Type B pancreatic cell (in vitro differentiated cells): ENCODE data around the gene SERBP1. TPM values are rescaled to one million over a fixed set of nuclear protein-coding genes. Genes with fewer than 3 reads are reported as not detected.
A peak's percentile ranks its signal among the peaks of the same experiment; 100 is the strongest.

Source experiments
- DNase-seq: peaks from one replicate; pipeline ENCODE4 v3.0.0; 2021; ENCODE audit warnings: mixed read lengths; ENCODE audit not compliant: unreplicated experiment; ENCODE audit errors: extremely low spot score
- H3K27ac Mint-ChIP-seq: 2 replicates; pipeline ENCODE4 v1.8.0; 2021; ENCODE audit warnings: mild to moderate bottlenecking, mixed read lengths
- H3K27me3 Mint-ChIP-seq: 2 replicates; pipeline ENCODE4 v1.8.0; 2021; ENCODE audit warnings: mixed read lengths
- H3K36me3 Mint-ChIP-seq: 2 replicates; pipeline ENCODE4 v1.8.0; 2021; ENCODE audit warnings: mixed read lengths
- H3K4me1 Mint-ChIP-seq: one replicate; pipeline ENCODE4 v1.8.0; 2021; ENCODE audit warnings: mixed read lengths; ENCODE audit not compliant: unreplicated experiment
- H3K4me3 Mint-ChIP-seq: 2 replicates; pipeline ENCODE4 v1.8.0; 2021; ENCODE audit warnings: mild to moderate bottlenecking, mixed read lengths
- H3K9me3 Mint-ChIP-seq: 2 replicates; pipeline ENCODE4 v1.8.0; 2021; ENCODE audit warnings: mixed read lengths
- total RNA-seq: library from RNA; stranded (reverse); gene quantifications from 2 replicates; pipeline ENCODE4 v1.2.1, GENCODE V29; 2021; ENCODE audit warnings: low replicate concordance
- TF ChIP-seq, protein P1 (sequence below): fragments of 200-600 bp; sonication (generic); conservative IDR thresholded peaks from 2 replicates; pipeline ENCODE4 v1.5.0; 2021; ENCODE audit warnings: antibody characterized with exemption, mild to moderate bottlenecking

The SERBP1 gene
- total RNA-seq, 1 donor from 2014 or later: 277 TPM

DNA sequence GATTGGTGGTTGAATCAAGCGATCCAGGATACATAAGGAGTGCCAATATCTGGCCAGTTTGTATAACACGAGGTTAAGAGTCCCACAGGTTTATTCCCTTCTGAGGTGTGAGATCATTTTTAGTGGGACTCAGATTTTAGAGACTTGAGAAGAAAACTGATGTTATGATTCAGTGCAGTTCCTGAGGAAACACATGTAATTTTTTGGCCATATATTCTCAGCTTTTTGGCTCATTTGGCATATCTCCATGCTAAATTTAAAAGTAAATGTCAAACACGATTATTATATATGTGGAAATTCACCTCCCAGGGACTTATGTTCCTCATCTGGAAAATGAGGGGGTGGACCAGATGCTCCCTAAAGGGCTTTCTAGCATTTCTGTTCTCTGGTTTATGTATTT, 39.2 kb upstream of the SERBP1 start:
- no peak overlapping the region for H3K27ac Mint-ChIP-seq
- H3K4me3 Mint-ChIP-seq: no peak overlapping the region
- H3K27me3 Mint-ChIP-seq: no peaks in the 10 kb centered on the region
- DNase-seq: no peak
- no peaks in the 10 kb centered on the region for H3K9me3 Mint-ChIP-seq
- TF ChIP-seq, protein P1, sequence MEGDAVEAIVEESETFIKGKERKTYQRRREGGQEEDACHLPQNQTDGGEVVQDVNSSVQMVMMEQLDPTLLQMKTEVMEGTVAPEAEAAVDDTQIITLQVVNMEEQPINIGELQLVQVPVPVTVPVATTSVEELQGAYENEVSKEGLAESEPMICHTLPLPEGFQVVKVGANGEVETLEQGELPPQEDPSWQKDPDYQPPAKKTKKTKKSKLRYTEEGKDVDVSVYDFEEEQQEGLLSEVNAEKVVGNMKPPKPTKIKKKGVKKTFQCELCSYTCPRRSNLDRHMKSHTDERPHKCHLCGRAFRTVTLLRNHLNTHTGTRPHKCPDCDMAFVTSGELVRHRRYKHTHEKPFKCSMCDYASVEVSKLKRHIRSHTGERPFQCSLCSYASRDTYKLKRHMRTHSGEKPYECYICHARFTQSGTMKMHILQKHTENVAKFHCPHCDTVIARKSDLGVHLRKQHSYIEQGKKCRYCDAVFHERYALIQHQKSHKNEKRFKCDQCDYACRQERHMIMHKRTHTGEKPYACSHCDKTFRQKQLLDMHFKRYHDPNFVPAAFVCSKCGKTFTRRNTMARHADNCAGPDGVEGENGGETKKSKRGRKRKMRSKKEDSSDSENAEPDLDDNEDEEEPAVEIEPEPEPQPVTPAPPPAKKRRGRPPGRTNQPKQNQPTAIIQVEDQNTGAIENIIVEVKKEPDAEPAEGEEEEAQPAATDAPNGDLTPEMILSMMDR: no peak
- no peaks in the 10 kb centered on the region for H3K36me3 Mint-ChIP-seq
- H3K4me1 Mint-ChIP-seq: peaks cover under 1% of the 10 kb centered on the region

GRCh38 chr1:67468066-67468718, 38.0 kb upstream of the SERBP1 start:
- no peak for DNase-seq
- no peaks in the 10 kb centered on the region for H3K36me3 Mint-ChIP-seq
- no peak overlapping the region for H3K4me3 Mint-ChIP-seq
- no peaks in the 10 kb centered on the region for H3K9me3 Mint-ChIP-seq
- peaks cover 12% of the 10 kb centered on the region for H3K4me1 Mint-ChIP-seq
- H3K27me3 Mint-ChIP-seq: peaks cover 3% of the 10 kb centered on the region
- H3K27ac Mint-ChIP-seq: no peak overlapping the region
- TF ChIP-seq, protein P1: no peak

GRCh38 chr1:67465375-67465774, 35.2 kb upstream of the SERBP1 start:
- H3K4me1 Mint-ChIP-seq: peaks cover 12% of the 10 kb centered on the region
- DNase-seq: no peak
- H3K36me3 Mint-ChIP-seq: no peaks in the 10 kb centered on the region
- TF ChIP-seq, protein P1: no peak
- H3K9me3 Mint-ChIP-seq: no peaks in the 10 kb centered on the region
- H3K27me3 Mint-ChIP-seq: peaks cover 3% of the 10 kb centered on the region
- H3K27ac Mint-ChIP-seq: no peak overlapping the region
- no peak overlapping the region for H3K4me3 Mint-ChIP-seq

DNA sequence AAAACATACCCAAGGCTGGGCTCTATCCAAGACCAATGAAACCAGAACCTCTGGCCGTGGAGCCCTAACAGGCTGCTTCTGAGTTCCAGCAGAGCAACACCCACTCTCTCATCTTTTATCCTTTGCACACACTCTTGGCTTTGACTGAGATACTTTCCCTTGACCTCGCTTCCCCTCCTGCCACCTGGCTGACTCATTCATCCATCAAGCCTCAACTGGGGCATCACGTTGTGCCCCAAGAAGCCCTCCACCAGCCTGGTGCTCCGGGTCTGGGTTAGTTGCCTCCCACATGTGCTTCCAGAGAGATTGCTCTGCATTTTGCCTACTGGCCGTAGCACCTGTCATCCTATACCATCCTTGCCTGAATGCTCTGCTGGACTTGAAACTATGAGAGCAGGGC, 34.5 kb upstream of the SERBP1 start:
- Mint-ChIP-seq H3K36me3 (no peaks in the 10 kb centered on the region), H3K9me3 (no peaks in the 10 kb centered on the region), H3K4me1 (peaks cover 12% of the 10 kb centered on the region), H3K4me3 (no peak overlapping the region), H3K27ac (no peak overlapping the region), H3K27me3 (peaks cover 3% of the 10 kb centered on the region)
- TF ChIP-seq, protein P1: no peak
- DNase-seq: no peak

GRCh38 chr1:67464058-67464457, 33.9 kb upstream of the SERBP1 start:
- H3K4me1 Mint-ChIP-seq: peaks cover 12% of the 10 kb centered on the region
- H3K9me3 Mint-ChIP-seq: no peaks in the 10 kb centered on the region
- no peak for DNase-seq
- no peak overlapping the region for H3K4me3 Mint-ChIP-seq
- peak overlapping the region; percentile 14 for H3K27ac Mint-ChIP-seq
- peaks cover 3% of the 10 kb centered on the region for H3K27me3 Mint-ChIP-seq
- TF ChIP-seq, protein P1: no peak
- H3K36me3 Mint-ChIP-seq: no peaks in the 10 kb centered on the region
